IPS-NIHi11 (cell line): ENCODE results near the gene KREMEN2.

Experiments used
- DNase-seq: peaks from one replicate; pipeline ENCODE4 v3.0.0; 2012; ENCODE audit warnings: mixed read lengths, low spot score

KREMEN2 gene

DNA sequence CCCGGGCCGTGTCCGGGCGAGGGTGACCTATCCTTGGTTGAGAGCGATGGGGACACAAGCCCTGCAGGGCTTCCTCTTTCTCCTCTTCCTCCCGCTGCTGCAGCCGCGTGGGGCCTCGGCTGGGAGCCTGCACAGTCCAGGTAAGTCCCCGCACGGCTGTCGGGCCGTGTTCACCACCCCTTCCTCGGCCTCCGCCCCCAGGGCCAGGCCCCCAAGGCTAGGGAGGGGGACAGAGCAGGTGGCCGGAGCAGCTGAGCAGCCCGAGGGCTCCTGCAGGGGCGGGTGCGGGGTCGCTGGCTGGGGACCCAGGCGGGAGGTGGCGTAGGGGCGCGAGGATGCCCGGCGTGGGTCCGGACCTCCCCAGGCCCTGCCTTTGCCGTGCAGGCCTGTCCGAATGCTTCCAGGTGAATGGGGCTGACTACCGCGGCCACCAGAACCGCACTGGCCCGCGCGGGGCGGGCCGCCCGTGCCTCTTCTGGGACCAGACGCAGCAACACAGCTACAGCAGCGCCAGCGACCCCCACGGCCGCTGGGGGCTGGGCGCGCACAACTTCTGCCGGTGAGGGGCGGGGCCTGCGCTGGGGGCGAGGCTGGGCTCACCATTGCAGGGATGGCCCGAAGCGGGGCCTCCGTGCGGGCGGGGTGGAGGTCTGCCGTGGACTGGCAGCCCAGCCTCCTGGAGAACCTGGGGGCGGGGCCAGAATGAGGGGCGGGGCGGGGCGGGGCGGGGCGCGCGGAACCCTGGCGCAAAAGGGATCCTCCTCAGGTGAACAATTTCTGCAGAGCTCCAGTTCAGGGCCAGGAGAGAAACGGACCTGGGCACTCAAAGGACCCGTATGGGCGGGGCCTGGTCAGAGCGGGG lies 631 bp downstream of the KREMEN2 start:
- DNase-seq, result peak; percentile 93

DNA sequence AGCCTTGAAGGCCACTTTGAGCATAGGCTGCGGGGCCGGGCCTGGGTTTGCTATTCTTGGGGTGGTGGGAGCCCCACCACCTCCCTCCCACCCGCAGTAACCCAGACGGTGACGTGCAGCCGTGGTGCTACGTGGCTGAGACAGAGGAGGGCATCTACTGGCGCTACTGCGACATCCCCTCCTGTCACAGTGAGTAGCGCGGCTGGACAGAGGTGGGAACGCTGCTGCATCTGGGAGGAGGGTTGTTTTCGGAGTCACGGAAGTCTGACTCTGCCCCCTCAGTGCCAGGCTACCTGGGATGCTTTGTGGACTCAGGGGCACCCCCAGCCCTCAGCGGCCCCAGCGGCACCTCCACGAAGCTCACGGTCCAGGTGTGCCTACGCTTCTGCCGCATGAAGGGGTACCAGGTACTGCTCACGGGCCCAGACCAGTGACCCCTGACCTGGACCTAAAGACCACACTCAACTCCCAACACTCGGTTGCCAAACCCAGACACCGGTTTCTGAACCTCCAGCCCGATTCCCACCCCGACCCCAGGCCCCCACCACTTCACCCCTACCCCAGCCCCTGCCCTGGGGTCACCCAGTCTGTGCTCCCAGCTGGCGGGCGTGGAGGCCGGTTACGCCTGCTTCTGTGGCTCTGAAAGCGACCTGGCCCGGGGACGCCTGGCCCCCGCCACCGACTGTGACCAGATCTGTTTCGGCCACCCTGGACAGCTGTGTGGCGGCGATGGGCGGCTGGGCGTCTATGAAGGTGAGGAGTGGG lies 2.1 kb downstream of the KREMEN2 start:
- DNase-seq, result no peak

- no peak for DNase-seq
Observed at GRCh38 chr16:2966808-2967191, 2.7 kb downstream of the KREMEN2 start.

DNA sequence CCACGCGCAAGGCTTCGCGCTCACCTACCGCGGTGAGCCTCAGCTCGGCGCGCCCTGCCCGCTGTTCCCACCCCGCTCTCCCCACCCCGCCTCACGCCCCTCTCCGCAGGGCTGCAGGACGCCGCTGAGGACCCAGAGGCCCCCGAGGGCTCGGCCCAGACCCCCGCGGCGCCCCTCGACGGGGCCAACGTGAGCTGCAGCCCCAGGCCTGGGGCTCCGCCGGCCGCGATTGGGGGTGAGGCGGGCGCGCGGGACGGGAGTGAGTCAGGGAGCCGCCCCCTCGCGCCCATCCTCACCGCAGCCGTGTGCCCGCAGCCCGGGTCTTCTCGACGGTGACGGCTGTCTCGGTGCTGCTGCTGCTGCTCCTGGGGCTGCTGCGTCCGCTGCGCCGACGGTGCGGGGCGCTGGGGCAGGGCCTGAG lies 3.1 kb downstream of the KREMEN2 start:
- DNase-seq, result no peak

DNA sequence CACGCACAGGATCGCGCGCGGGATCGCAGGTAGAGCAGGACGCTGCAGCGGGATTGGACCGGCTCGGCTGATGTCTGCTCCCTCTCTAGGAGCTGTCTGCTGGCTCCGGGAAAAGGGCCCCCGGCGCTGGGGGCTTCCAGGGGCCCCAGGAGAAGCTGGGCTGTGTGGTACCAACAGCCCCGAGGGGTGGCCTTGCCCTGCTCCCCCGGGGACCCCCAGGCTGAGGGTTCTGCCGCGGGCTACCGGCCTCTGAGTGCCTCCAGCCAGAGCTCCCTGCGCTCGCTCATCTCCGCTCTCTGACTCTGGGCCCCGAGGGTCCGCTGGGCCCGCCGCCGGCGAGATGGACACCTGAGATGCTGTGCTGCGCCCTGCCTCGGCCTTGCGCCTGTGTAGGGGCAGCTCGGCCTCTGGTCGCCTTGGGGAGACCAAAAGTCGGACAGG lies 3.7 kb downstream of the KREMEN2 start:
- no peak for DNase-seq

- DNase-seq, result no peak
Observed at GRCh38 chr16:2968368-2968737, 4.3 kb downstream of the KREMEN2 start.

GRCh38 chr16:2968738-2969544 lies 4.9 kb downstream of the KREMEN2 start, which contains the start of gene PAQR4:
Gene PAQR4 (plus strand): TSS chr16:2969348. CDS start chr16:2969675, 327 bp downstream.
- DNase-seq, result peak; percentile 90

- DNase-seq, result peak; percentile 91
Observed at GRCh38 chr16:2969545-2970521, 5.8 kb downstream of the KREMEN2 start.

DNA sequence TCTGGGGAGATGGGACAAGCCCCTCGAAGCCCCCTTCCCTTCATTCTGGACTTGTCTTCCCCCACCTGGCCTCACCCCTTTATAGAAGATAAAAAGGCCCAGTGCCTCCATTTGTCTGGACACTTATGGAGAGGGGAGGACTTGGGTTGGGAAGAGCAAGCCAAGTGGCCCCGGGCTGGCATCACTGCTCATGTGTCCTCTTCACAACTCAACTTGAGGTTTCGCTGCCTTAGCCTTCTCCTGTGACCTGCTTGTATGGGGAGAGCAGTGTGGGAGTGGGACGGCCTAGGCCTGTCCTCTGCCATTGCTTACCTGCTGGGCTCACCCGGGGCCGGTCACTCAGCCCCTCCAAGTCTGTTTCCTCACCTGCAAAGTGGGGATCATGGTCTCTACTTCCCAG lies 6.5 kb downstream of the KREMEN2 start:
- no peak for DNase-seq

GRCh38 chr16:2971134-2971984 lies 7.3 kb downstream of the KREMEN2 start:
- DNase-seq, result no peak

GRCh38 chr16:2971985-2972784 lies 8.1 kb downstream of the KREMEN2 start:
- no peak for DNase-seq

GRCh38 chr16:2973093-2973492 lies 9.0 kb downstream of the KREMEN2 start:
- no peak for DNase-seq

DNA sequence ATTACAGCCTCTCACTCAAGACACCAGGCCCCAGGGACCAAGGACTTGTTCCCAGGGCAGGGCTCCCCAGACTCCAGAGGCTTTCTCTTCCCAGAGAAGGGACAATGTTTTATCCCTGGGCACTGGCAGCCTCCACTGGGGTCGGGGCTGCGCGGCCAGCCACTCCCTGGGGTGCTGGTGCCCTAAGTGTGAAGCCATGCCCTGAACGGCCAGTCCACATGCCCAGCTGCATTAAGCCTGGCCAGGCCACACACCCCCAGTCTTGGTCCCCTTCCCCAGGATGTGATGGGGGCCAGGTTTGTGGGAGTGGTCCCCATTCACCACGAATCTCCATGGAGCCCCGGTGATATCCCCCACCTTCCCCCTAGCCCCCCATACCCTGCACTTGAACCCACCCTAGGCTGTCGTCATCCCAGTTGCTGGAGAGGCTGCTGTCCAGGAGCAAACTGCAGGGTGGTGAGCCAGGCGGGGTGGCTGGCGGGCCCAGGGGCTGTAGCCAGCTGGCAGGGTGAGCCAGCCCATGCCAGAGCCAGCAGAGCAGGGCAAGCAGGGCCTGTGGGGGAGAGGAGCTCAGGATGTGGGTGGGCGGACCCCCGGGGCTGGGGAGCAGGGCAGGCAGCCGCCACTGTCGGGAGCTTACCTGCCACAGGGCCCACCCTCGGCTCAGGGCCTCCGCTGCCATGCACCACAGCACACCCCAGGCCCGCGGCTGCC lies 9.7 kb downstream of the KREMEN2 start:
- DNase-seq, result no peak

GRCh38 chr16:2974319-2975056 lies 10.4 kb downstream of the KREMEN2 start:
- no peak for DNase-seq

DNA sequence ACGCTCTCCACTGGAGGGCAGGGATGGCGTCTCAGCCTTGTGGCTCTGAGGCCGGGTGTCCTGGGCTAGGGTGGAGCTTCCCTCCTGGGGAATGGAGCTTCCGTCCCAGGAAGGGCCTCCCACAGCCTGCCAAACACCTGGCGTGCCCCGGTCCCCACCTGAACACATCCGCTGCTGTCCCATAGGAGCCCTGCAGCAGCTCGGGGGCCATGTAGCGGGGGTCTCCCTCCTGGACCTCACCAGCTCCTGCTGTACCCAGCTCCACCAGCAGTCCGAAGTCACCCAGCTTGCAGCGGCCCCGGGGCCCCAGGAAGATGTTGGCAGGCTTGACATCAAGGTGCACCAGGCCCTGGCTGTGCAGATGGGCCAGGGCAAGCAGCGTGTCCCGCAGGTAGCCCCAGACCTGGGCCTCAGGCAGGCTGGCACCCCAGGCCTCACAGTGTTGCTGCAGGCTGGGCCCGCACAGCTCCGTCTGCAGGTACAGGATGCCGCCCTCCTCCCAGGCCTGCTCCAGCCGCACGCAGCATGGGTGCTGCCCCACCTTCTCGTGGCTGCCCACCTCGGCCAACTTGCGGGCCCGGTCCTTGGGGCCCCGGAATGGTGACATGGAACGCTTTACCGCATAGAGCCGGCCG lies 11.2 kb downstream of the KREMEN2 start:
- no peak for DNase-seq

DNA sequence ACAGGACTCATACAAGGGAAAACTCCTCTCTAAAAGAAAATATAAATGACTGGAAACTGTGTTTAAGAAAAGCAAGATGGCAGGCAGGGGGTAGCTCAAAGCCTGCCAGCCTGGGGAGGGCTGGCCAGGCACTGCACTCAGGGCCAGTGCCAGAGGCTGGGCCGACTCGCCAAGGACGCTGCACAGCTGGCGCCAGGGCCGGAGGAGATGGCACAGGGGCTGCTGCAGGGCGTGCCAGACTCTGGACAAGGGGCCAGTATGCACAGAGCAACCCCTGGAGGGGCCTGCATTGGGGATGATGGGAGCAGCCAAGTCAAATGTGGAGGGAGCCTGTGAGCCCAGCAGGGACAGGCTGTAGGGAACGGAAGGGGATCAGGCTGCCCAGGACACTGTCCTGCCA lies 12.1 kb downstream of the KREMEN2 start:
- DNase-seq, result no peak

GRCh38 chr16:2976673-2977072 lies 12.6 kb downstream of the KREMEN2 start:
- no peak for DNase-seq
